ENCODE data around the gene TCF7. TPM values are rescaled to one million over a fixed set of nuclear protein-coding genes. Genes with fewer than 3 reads are reported as not detected.

The TCF7 gene
- total RNA-seq, 8 experiments from 2014 or later, result 2.2 to 20.9 (median 5.3) TPM

DNA sequence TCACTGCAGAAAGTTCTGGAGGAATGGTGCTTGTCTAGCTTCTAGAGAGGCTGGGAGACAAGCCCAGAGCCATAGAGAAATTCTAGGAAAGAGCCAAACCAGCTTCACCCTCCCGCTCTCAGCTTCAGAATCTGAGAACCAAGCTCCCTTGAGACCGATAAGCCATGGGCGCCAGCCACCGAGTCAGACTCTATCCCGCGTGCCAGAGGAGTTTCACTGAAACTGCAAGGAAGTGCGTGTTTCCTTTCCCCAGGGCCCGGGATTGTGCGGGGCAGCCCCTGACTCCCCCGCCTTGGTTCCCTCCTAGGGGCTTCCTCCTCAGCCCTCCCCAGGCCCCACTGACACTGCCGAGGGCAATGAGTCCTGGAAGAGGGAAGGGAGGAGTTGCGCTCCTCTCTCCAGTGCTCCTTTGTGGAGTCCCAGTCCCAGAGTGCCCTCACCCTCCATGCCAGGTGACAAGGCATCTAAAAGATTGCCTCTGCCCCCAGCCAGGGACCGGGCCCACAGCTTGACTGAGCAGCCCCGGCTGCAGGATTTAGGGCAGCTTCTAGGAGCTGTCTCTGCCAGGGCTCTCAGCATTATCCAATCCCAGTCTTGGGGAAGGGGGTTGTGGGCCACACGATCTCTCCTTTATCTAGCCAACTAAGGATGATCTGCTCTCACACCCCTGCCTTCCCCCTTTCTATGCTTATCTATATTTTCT is 18.4 kb upstream of the TCF7 start:
- Histone ChIP-seq H3K4me3 (no peak overlapping the region), H3K27ac (no peak overlapping the region), H3K4me1 (replicated peaks in 1 of 2) (peaks cover 3 to 31% of the 10 kb centered on the region in 2 donors)
- ATAC-seq (replicated peaks in 6 of 8), result no peak
- in situ Hi-C loops (cut with MboI; ENCODE audit: low pct_unique_long_range_greater_than_20kb in 2 of 9, low sequenced_read_pairs in 9 of 9, unreplicated experiment in 9 of 9), result no loop called here
- WGBS, 10 experiments, result 55 to 100% (median 80%) methylated on average over 2 to 8 of the region's 15 CpGs; no CpG with 5 or more reads in 2 of the 10 experiments

DNA sequence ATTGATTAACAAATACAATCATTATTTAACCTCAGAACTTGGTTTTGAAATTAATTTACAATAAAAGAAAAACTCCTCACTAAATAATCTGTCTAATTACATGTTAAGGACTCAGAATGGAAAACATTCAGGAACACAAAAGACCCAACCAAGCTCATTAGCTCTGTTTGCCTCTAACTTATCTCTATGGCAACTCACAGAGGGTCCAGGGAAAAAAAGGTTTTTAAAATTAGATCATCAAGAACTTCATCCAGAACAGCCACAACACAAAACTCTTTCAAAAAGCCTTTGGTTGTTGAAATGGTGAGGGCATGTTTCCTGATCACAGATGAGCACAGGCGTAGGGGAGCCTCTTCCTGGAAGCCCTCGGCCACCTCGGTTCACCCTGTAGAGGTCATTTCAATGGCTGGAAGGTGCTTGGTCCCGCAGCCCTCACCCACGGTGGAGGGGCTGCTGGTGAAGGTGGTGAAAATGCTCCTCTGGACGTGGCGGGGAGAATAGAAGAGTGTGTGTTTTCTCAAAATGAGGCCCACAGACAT is 17.2 kb upstream of the TCF7 start:
- in situ Hi-C loops (cut with MboI; ENCODE audit: low pct_unique_long_range_greater_than_20kb in 2 of 9, low sequenced_read_pairs in 9 of 9, unreplicated experiment in 9 of 9), result no loop called here
- Histone ChIP-seq H3K4me3 (no peak overlapping the region), H3K4me1 (replicated peaks in 1 of 2) (peaks cover 3 to 41% of the 10 kb centered on the region in 2 donors), H3K27ac (no peak overlapping the region)
- 40 to 82% (median 65%) methylated on average over 1 to 4 of the region's 7 CpGs; no CpG with 5 or more reads in 3 of the 10 experiments for WGBS, 10 experiments
- ATAC-seq (replicated peaks in 6 of 8), result peak in 1 of 8 experiments; percentile 3

DNA sequence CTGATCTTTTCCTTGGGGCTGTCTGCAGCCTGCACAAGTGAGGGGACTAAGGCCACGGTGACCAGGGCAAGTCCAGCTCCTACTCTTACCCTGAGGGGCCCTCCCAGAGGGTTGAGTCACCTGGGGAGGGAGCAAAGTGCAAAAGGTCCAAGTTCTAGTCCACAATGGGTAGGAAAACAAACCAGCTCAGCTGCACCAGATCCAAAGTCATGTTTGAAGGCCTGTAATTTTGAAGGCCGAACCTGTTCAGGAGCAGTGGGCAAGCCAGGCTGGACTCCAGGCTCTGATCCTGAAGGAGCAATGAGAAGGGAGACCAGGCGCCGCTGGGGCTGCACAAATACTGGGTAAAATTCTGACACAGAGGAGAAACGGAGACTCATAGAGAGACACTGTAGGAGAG is 15.8 kb upstream of the TCF7 start:
- no peak for ATAC-seq (replicated peaks in 6 of 8)

GRCh38 chr5:134099288-134099872 is 15.1 kb upstream of the TCF7 start:
- Histone ChIP-seq H3K27ac (no peak overlapping the region), H3K4me1 (replicated peaks in 1 of 2) (peaks cover 0 to 41% of the 10 kb centered on the region in 2 donors), H3K4me3 (no peak overlapping the region)
- in situ Hi-C loops (cut with MboI; ENCODE audit: low pct_unique_long_range_greater_than_20kb in 2 of 9, low sequenced_read_pairs in 9 of 9, unreplicated experiment in 9 of 9), result no loop called here
- ATAC-seq (replicated peaks in 6 of 8), result no peak
- WGBS, 10 experiments, result 65 to 100% (median 85%) methylated on average over 1 to 7 of the region's 11 CpGs; no CpG with 5 or more reads in 4 of the 10 experiments

More for the DNA sequence above, 15.8 kb upstream of the TCF7 start:
- in situ Hi-C loops (cut with MboI; ENCODE audit: low pct_unique_long_range_greater_than_20kb in 2 of 9, low sequenced_read_pairs in 9 of 9, unreplicated experiment in 9 of 9), result no loop called here
- H3K27ac ChIP-seq, result no peak overlapping the region
- 60 to 100% (median 94%) methylated on average over 1 to 4 of the region's 5 CpGs; no CpG with 5 or more reads in 5 of the 10 experiments for whole genome bisulfite sequencing, 10 experiments
- H3K4me1 ChIP-seq (replicated peaks in 1 of 2), result peaks cover 0 to 41% of the 10 kb centered on the region in 2 donors
- no peak overlapping the region for H3K4me3 ChIP-seq

GRCh38 chr5:134099939-134100282 is 14.6 kb upstream of the TCF7 start:
- Histone ChIP-seq H3K4me1 (replicated peaks in 1 of 2) (peaks cover 0 to 41% of the 10 kb centered on the region in 2 donors), H3K4me3 (no peak overlapping the region), H3K27ac (no peak overlapping the region)
- WGBS, 10 experiments, result 60 to 100% (median 82%) methylated on average over 1 to 2 of the region's 2 CpGs; no CpG with 5 or more reads in 5 of the 10 experiments
- in situ Hi-C loops (cut with MboI; ENCODE audit: low pct_unique_long_range_greater_than_20kb in 2 of 9, low sequenced_read_pairs in 9 of 9, unreplicated experiment in 9 of 9), result no loop called here
- ATAC-seq (replicated peaks in 6 of 8), result peak in 6 of 8 experiments; percentile 6 to 65 (median 17)

DNA sequence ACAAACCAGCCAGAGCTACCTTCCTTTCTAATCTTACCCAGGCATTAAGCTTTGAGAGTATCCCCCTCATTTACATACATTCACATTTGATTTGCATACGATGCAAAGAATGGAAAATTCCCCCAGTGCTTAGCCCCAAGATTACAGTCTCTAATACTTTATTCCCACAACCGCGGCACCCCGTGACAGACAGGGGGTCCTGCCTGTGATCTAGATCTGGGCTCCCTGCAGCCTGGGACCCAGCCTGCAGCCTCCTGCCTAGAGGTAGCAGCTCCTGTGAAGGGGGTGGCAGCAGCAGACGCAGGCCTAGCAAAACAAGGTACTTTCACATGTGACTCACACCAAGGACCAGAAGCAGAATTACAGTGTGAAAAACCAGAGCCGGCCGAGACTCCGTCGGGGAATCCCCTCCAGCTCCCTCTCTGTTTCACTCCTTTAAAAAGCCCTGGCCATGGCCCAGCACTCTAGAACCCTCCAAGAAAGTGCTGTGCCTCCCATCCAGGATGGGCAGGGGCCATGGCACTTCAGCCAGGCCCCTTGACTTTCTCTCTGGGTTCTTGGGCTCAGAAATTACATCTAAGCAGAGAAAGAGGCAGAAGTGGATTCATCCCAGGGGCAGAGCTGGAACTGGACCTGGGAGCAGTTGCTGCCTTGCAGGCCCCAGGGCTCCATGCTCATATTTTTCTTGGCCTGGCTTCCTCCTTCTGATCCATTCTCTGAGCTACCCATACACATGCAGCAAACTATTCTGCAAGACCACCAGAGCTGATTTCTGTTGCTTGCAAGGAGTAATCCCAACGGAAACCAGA is 14.0 kb upstream of the TCF7 start:
- Histone ChIP-seq H3K4me3 (no peak overlapping the region), H3K27ac (no peak overlapping the region), H3K4me1 (replicated peaks in 1 of 2) (peaks cover 0 to 41% of the 10 kb centered on the region in 2 donors)
- ATAC-seq (replicated peaks in 6 of 8), result peak in 6 of 8 experiments; percentile 13 to 78 (median 51)
- in situ Hi-C loops (cut with MboI; ENCODE audit: low pct_unique_long_range_greater_than_20kb in 2 of 9, low sequenced_read_pairs in 9 of 9, unreplicated experiment in 9 of 9), result no loop called here
- WGBS, 10 experiments, result 0 to 72% (median 58%) methylated on average over 1 to 9 of the region's 10 CpGs; no CpG with 5 or more reads in 3 of the 10 experiments

GRCh38 chr5:134101686-134102439 is 12.6 kb upstream of the TCF7 start:
- in situ Hi-C loops (cut with MboI; ENCODE audit: low pct_unique_long_range_greater_than_20kb in 2 of 9, low sequenced_read_pairs in 9 of 9, unreplicated experiment in 9 of 9), result no loop called here

GRCh38 chr5:134103397-134103796 is 11.1 kb upstream of the TCF7 start:
- ATAC-seq (replicated peaks in 6 of 8), result no peak
- Histone ChIP-seq H3K4me3 (no peak overlapping the region), H3K4me1 (replicated peaks in 1 of 2) (peaks cover 0 to 31% of the 10 kb centered on the region in 2 donors), H3K27ac (no peak overlapping the region)
- in situ Hi-C loops (cut with MboI; ENCODE audit: low pct_unique_long_range_greater_than_20kb in 2 of 9, low sequenced_read_pairs in 9 of 9, unreplicated experiment in 9 of 9), result no loop called here
- WGBS, 10 experiments, result 58 to 100% (median 100%) methylated on average over 1 to 5 of the region's 9 CpGs; no CpG with 5 or more reads in 3 of the 10 experiments

More at GRCh38 chr5:134101686-134102439, 12.6 kb upstream of the TCF7 start:
- peak overlapping the region in 1 of 2 donors; percentile 2 for H3K27ac ChIP-seq
- WGBS, 10 experiments, result 11 to 90% (median 40%) methylated on average over 1 to 9 of the region's 20 CpGs; no CpG with 5 or more reads in 3 of the 10 experiments
- peak; percentile 63 to 93 (median 84) for ATAC-seq (replicated peaks in 6 of 8)
- H3K4me1 ChIP-seq (replicated peaks in 1 of 2), result peaks cover 0 to 39% of the 10 kb centered on the region in 2 donors
- H3K4me3 ChIP-seq, result no peak overlapping the region

GRCh38 chr5:134103998-134104654 is 10.4 kb upstream of the TCF7 start:
- 70 to 80% (median 71%) methylated on average over 1 to 7 of the region's 11 CpGs; no CpG with 5 or more reads in 7 of the 10 experiments for WGBS, 10 experiments
- in situ Hi-C loops (cut with MboI; ENCODE audit: low pct_unique_long_range_greater_than_20kb in 2 of 9, low sequenced_read_pairs in 9 of 9, unreplicated experiment in 9 of 9), result no loop called here
- no peak overlapping the region for H3K27ac ChIP-seq
- ATAC-seq (replicated peaks in 6 of 8), result no peak
- peaks cover 0 to 28% of the 10 kb centered on the region in 2 donors for H3K4me1 ChIP-seq (replicated peaks in 1 of 2)
- no peak overlapping the region for H3K4me3 ChIP-seq

GRCh38 chr5:134106991-134107701 is 7.3 kb upstream of the TCF7 start:
- no peak for ATAC-seq (replicated peaks in 6 of 8)
- Histone ChIP-seq H3K4me1 (replicated peaks in 1 of 2) (no peaks in the 10 kb centered on the region), H3K4me3 (no peak overlapping the region), H3K27ac (no peak overlapping the region)
- 100% methylated on average over 1 of the region's 10 CpGs; no CpG with 5 or more reads in 9 of the 10 experiments for WGBS, 10 experiments
- in situ Hi-C loops (cut with MboI; ENCODE audit: low pct_unique_long_range_greater_than_20kb in 2 of 9, low sequenced_read_pairs in 9 of 9, unreplicated experiment in 9 of 9), result no loop called here

- H3K4me3 ChIP-seq, result no peak overlapping the region
- in situ Hi-C loops (cut with MboI; ENCODE audit: low pct_unique_long_range_greater_than_20kb in 2 of 9, low sequenced_read_pairs in 9 of 9, unreplicated experiment in 9 of 9), result no loop called here
- 75 to 100% (median 82%) methylated on average over 1 to 3 of the region's 3 CpGs; no CpG with 5 or more reads in 4 of the 10 experiments for WGBS, 10 experiments
- no peak overlapping the region for H3K27ac ChIP-seq
- ATAC-seq (replicated peaks in 6 of 8), result no peak
- no peaks in the 10 kb centered on the region for H3K4me1 ChIP-seq (replicated peaks in 1 of 2)
Observed at GRCh38 chr5:134107779-134108178, 6.7 kb upstream of the TCF7 start.
